Liver (tissue), 9 donors: ENCODE data around the gene GPR171. TPM values are rescaled to one million over a fixed set of nuclear protein-coding genes. Genes with fewer than 3 reads are reported as not detected.

Experiments used
- DNase-seq: peaks from one replicate; pipeline ENCODE4 v3.0.0-alpha.2; 2017; ENCODE audit warnings: low spot score
- H3K27ac ChIP-seq, 2 donors: one replicate each; pipeline ENCODE4 v1.7.0; 2013; ENCODE audit warnings: inconsistent platforms in 2 of 2, low read length in 2 of 2, control low read depth in 1 of 2, low read depth in 1 of 2, mild to moderate bottlenecking in 1 of 2
- H3K27me3 ChIP-seq, 4 donors: one replicate each; pipeline versions ENCODE4 v1.6.1 to v1.7.0; 2013; ENCODE audit warnings: low read length in 3 of 4, inconsistent platforms in 1 of 4, mild to moderate bottlenecking in 1 of 4, moderate library complexity in 1 of 4; ENCODE audit not compliant: control insufficient read depth in 4 of 4, insufficient read depth in 4 of 4
- H3K36me3 ChIP-seq, 4 donors: one replicate each; pipeline versions ENCODE4 v1.6.1 to v1.7.0; 2013; ENCODE audit warnings: low read length in 3 of 4, mild to moderate bottlenecking in 3 of 4, low read depth in 1 of 4, moderate library complexity in 1 of 4; ENCODE audit not compliant: control insufficient read depth in 4 of 4, insufficient read depth in 3 of 4
- H3K4me1 ChIP-seq, 4 donors: one replicate each; pipeline versions ENCODE4 v1.6.1 to v1.7.0; 2013; ENCODE audit warnings: low read length in 3 of 4, mild to moderate bottlenecking in 3 of 4, moderate library complexity in 1 of 4; ENCODE audit not compliant: control insufficient read depth in 4 of 4, insufficient read depth in 4 of 4
- H3K4me3 ChIP-seq, 3 donors: one replicate each; pipeline versions ENCODE4 v1.6.1 to v1.7.0; 2013; ENCODE audit warnings: low read length in 3 of 3, control low read depth in 1 of 3, low read depth in 1 of 3, mild to moderate bottlenecking in 1 of 3
- H3K9ac ChIP-seq, 2 donors: one replicate each; pipeline ENCODE4 v1.7.0; 2013; ENCODE audit warnings: low read length in 2 of 2, mild to moderate bottlenecking in 2 of 2, moderate library complexity in 2 of 2, control low read depth in 1 of 2, low read depth in 1 of 2
- H3K9me3 ChIP-seq, 4 donors: one replicate each; pipeline versions ENCODE4 v1.6.1 to v1.7.0; 2013; ENCODE audit warnings: low read length in 3 of 4; ENCODE audit not compliant: control insufficient read depth in 4 of 4
- ATF3 ChIP-seq: IDR thresholded peaks from 2 replicates; pipeline ENCODE4 v1.6.1; 2016; ENCODE audit warnings: antibody characterized with exemption
- FOXA1 ChIP-seq: IDR thresholded peaks from 2 replicates; pipeline ENCODE4 v1.6.1; 2016; ENCODE audit warnings: antibody characterized with exemption
- FOXA2 ChIP-seq: IDR thresholded peaks from 2 replicates; pipeline ENCODE4 v1.6.1; 2016; ENCODE audit warnings: antibody characterized with exemption
- GABPA ChIP-seq, 2 donors: IDR thresholded peaks in 1 of 2; conservative IDR thresholded peaks in 1 of 2; 2 replicates each; pipeline ENCODE4 v1.6.1; 2016; ENCODE audit warnings: antibody characterized with exemption in 2 of 2, mild to moderate bottlenecking in 1 of 2, moderate library complexity in 1 of 2
- HNF4A ChIP-seq, 2 donors: conservative IDR thresholded peaks; 2 replicates each; pipeline ENCODE4 v1.6.1; 2016; ENCODE audit warnings: antibody characterized with exemption in 2 of 2, mild to moderate bottlenecking in 2 of 2
- JUND ChIP-seq, 2 donors: IDR thresholded peaks; 2 replicates each; pipeline ENCODE4 v1.6.1; 2016; ENCODE audit warnings: antibody characterized with exemption in 2 of 2
- MAX ChIP-seq: IDR thresholded peaks from 2 replicates; pipeline ENCODE4 v1.6.1; 2016; ENCODE audit warnings: antibody characterized with exemption
- NR2F2 ChIP-seq: IDR thresholded peaks from 2 replicates; pipeline ENCODE4 v1.6.1; 2016; ENCODE audit warnings: antibody characterized with exemption
- REST ChIP-seq: IDR thresholded peaks from 2 replicates; pipeline ENCODE4 v1.6.1; 2016; ENCODE audit warnings: antibody characterized with exemption, mild to moderate bottlenecking
- RXRA ChIP-seq, 2 donors: IDR thresholded peaks; 2 replicates each; pipeline ENCODE4 v1.6.1; 2017 to 2018; ENCODE audit warnings: antibody characterized with exemption in 2 of 2, mild to moderate bottlenecking in 1 of 2
- TAF1 ChIP-seq: conservative IDR thresholded peaks from 2 replicates; pipeline ENCODE4 v1.6.1; 2016; ENCODE audit warnings: antibody characterized with exemption, mild to moderate bottlenecking
- ZBTB33 ChIP-seq: IDR thresholded peaks from 2 replicates; pipeline ENCODE4 v1.6.1; 2016; ENCODE audit warnings: antibody characterized with exemption
- WGBS: extraction: QIAGEN DNeasy Blood & Tissue Kit; methylation state at CpG from one replicate; pipeline ENCODE4 v1.1.7; 2013; 5-methylcytosine and 5-hydroxymethylcytosine counted together
- polyA plus RNA-seq, 2 donors: library from polyadenylated mRNA; stranded (reverse) in 1 of 2; unstranded in 1 of 2; fragments of 200-250 nt in 1 of 2; fragments of >200 nt in 1 of 2; fragmentation: Nextera tagmentation in 1 of 2; extraction: Ambion mirVana in 1 of 2; gene quantifications; one replicate each; pipeline versions ENCODE4 v1.2.1 to v1.2.3, GENCODE V29; 2013 to 2015
- total RNA-seq, 2 donors: library from RNA; depleted of rRNA; stranded (reverse); fragments of >200 nt; gene quantifications; one replicate each; pipeline ENCODE4 v1.2.3, GENCODE V29; 2014
- donor health status: healthy.
- donor health status: healthy.
- donor health status: healthy.
- donor health status: healthy.
- donor health status: healthy.

The GPR171 gene
- total and polyA plus RNA-seq, 4 donors: 0.19 to 0.56 (median 0.28) TPM

GRCh38 chr3:151200586-151200985 lies 2.4 kb downstream of the GPR171 start:
- Histone ChIP-seq H3K27me3 (no peaks in the 10 kb centered on the region), H3K9me3 (no peaks in the 10 kb centered on the region), H3K4me1 (peaks cover 5 to 16% (median 11%) of the 10 kb centered on the region in 4 donors), H3K27ac (no peak overlapping the region), H3K4me3 (no peak overlapping the region), H3K36me3 (no peaks in the 10 kb centered on the region), H3K9ac (no peak overlapping the region)
- 74% methylated on average over 2 of the region's 2 CpGs for WGBS
- TF ChIP-seq ZBTB33 (no peak), HNF4A (conservative IDR thresholded peaks at IDR 0.05) (no peak), FOXA1 (no peak)
- no peak for DNase-seq

GRCh38 chr3:151199554-151200438 lies 3.2 kb downstream of the GPR171 start:
- no peaks in the 10 kb centered on the region for H3K9me3 ChIP-seq
- TF ChIP-seq HNF4A (conservative IDR thresholded peaks at IDR 0.05): no peak
- TF ChIP-seq TAF1: no peak
- H3K9ac ChIP-seq: no peak overlapping the region
- no peak overlapping the region for H3K4me3 ChIP-seq
- no peaks in the 10 kb centered on the region for H3K27me3 ChIP-seq
- peaks cover 5 to 16% (median 11%) of the 10 kb centered on the region in 4 donors for H3K4me1 ChIP-seq
- WGBS: 66% methylated on average over 4 of the region's 4 CpGs
- DNase-seq: no peak
- no peaks in the 10 kb centered on the region for H3K36me3 ChIP-seq
- peak overlapping the region in 1 of 2 donors; percentile 15 for H3K27ac ChIP-seq

- Histone ChIP-seq H3K27me3 (no peaks in the 10 kb centered on the region), H3K9ac (no peak overlapping the region), H3K36me3 (no peaks in the 10 kb centered on the region), H3K4me1 (peaks cover 5 to 16% (median 11%) of the 10 kb centered on the region in 4 donors), H3K27ac (no peak overlapping the region), H3K4me3 (no peak overlapping the region), H3K9me3 (no peaks in the 10 kb centered on the region)
- no peak for DNase-seq
- TF ChIP-seq GABPA (IDR thresholded peaks at IDR 0.05 in 1 of 2, conservative IDR thresholded peaks at IDR 0.05 in 1 of 2): no peak
- TF ChIP-seq RXRA (IDR thresholded peaks at IDR 0.05): no peak
- no peak for TF ChIP-seq FOXA2
- 81% methylated on average over 5 of the region's 5 CpGs for WGBS
Observed at GRCh38 chr3:151198849-151199248, 4.2 kb downstream of the GPR171 start.

- 34% methylated on average over 6 of the region's 6 CpGs for WGBS
- peaks cover 5 to 16% (median 11%) of the 10 kb centered on the region in 4 donors for H3K4me1 ChIP-seq
- H3K9ac ChIP-seq: no peak overlapping the region
- no peaks in the 10 kb centered on the region for H3K27me3 ChIP-seq
- H3K36me3 ChIP-seq: no peaks in the 10 kb centered on the region
- H3K9me3 ChIP-seq: no peaks in the 10 kb centered on the region
- H3K27ac ChIP-seq: no peak overlapping the region
- no peak overlapping the region for H3K4me3 ChIP-seq
- no peak for DNase-seq
- peak; percentile 62 to 63 for TF ChIP-seq JUND (IDR thresholded peaks at IDR 0.05)
- no peak for TF ChIP-seq ATF3
- peak; percentile 76 for TF ChIP-seq NR2F2
- TF ChIP-seq RXRA (IDR thresholded peaks at IDR 0.05): peak; percentile 71 to 75
- TF ChIP-seq HNF4A (conservative IDR thresholded peaks at IDR 0.05): peak; percentile 97
- peak; percentile 30 for TF ChIP-seq REST
- TF ChIP-seq ZBTB33: peak; percentile 73
- TF ChIP-seq MAX: peak; percentile 68
Observed at GRCh38 chr3:151197981-151198767, 4.8 kb downstream of the GPR171 start.
